Transverse colon (tissue), 4 donors: Measurements from ENCODE around the gene RNF168. TPM values are rescaled to one million over a fixed set of nuclear protein-coding genes. Genes with fewer than 3 reads are reported as not detected.
"Not testable (repeated sequence)": the region's sequence is repeated elsewhere in the genome, so short reads cannot be mapped to it uniquely, and the experiment has no call there.

Experiments used
- DNase-seq: peaks from one replicate; pipeline ENCODE4 v3.0.0-alpha.2; 2019
- H3K27ac ChIP-seq, 4 donors: fragments of 200-600 bp; sonication (generic); 2 replicates each; pipeline ENCODE4 v1.5.1; 2016 to 2018; ENCODE audit warnings: inconsistent platforms in 4 of 4
- H3K27me3 ChIP-seq: fragments of 200-600 bp; sonication (generic); 2 replicates; pipeline ENCODE4 v1.5.1; 2017; ENCODE audit warnings: inconsistent platforms
- H3K36me3 ChIP-seq, 4 donors: fragments of 200-600 bp; sonication (generic); 2 replicates each; pipeline ENCODE4 v1.5.1; 2017 to 2019; ENCODE audit warnings: inconsistent platforms in 4 of 4
- H3K4me1 ChIP-seq, 4 donors: fragments of 200-600 bp; sonication (generic); 2 replicates each; pipeline ENCODE4 v1.5.1; 2017 to 2020; ENCODE audit warnings: inconsistent platforms in 4 of 4
- H3K4me3 ChIP-seq, 4 donors: fragments of 200-600 bp; sonication (generic); 1 replicate in 1 of 4; 2 replicates in 3 of 4; pipeline versions ENCODE4 v1.5.1 to v1.6.1; 2017 to 2019; ENCODE audit warnings: inconsistent platforms in 4 of 4
- H3K9me3 ChIP-seq, 2 donors: fragments of 200-600 bp; sonication (generic); 2 replicates each; pipeline ENCODE4 v1.5.1; 2017 to 2019; ENCODE audit warnings: inconsistent platforms in 2 of 2
- EP300 ChIP-seq: sonication (generic); formaldehyde crosslinking; IDR thresholded peaks from one replicate; pipeline ENCODE4 v1.6.1; 2017; ENCODE audit warnings: antibody characterized with exemption, low read depth
- POLR2A ChIP-seq: fragments of 450-650 bp; IDR thresholded peaks from one replicate; pipeline ENCODE4 v1.6.1; 2016; ENCODE audit warnings: antibody characterized with exemption, mild to moderate bottlenecking, moderate library complexity
- POLR2AphosphoS5 ChIP-seq, 3 donors: sonication (generic); formaldehyde crosslinking; IDR thresholded peaks; one replicate each; pipeline ENCODE4 v1.6.1; 2016; ENCODE audit warnings: antibody characterized with exemption in 3 of 3
- WGBS, 2 donors: methylation state at CpG; one replicate each; pipeline ENCODE4 v1.1.5; 2018; ENCODE audit warnings: low coverage in 1 of 2; 5-methylcytosine and 5-hydroxymethylcytosine counted together
- in situ Hi-C, 4 donors: fragments of 200-750 bp; cut with MboI; loops; one replicate each; pipeline versions ENCODE4 v1.15.0 to v1.15.1; 2017; ENCODE audit warnings: low sequenced_read_pairs in 3 of 4, low pct_ligation_motif_present in 1 of 4, low pct_unique_long_range_greater_than_20kb in 1 of 4
- intact Hi-C: fragments of 100-400 bp; cut with DNase I; formaldehyde crosslinking; loops from one replicate; pipeline ENCODE4 v1.15.1; 2023; ENCODE audit warnings: low total_unique reads
- total RNA-seq, 4 donors: library from RNA; depleted of rRNA; stranded (reverse); fragments of >200 nt; gene quantifications; one replicate each; pipeline ENCODE4 v1.1.0, GENCODE V29; 2016
- TF ChIP-seq, protein P1 (sequence below), 5 experiments: fragments of 200-600 bp in 3 of 5; fragments of 450-650 bp in 2 of 5; sonication (generic) in 3 of 5; IDR thresholded peaks; 1 replicate in 2 of 5; 2 replicates in 3 of 5; pipeline ENCODE4 v1.5.1; 2016 to 2017; ENCODE audit warnings: antibody characterized with exemption in 5 of 5, inconsistent platforms in 3 of 5, mild to moderate bottlenecking in 2 of 5, moderate library complexity in 1 of 5

The RNF168 gene
- total RNA-seq, 4 donors from 2014 or later = 17.3 to 221 (median 19.5) TPM

DNA sequence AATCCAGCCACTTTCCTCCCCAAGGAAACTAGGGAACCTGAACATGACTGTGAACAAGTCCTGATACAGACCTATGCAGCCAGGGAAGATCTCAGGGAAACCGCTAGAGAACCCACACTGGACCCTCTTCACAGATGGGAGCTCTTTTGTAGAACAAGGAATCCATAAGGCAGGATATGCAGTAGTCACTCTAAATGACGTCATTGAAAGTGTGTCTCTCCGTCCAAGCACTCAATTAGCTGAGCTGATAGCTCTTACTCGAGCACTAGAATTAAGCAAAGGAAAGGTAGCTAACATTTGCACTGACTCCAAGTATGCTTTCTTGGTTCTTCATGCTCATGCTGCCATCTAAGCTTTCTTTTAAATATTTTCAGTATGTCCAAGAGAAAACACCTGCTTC lies 21.6 kb upstream of the RNF168 start:
- in situ Hi-C loops (loop anchor here in 1 of 4 donors (10.0 kb wide), 1 partner anchor 270 kb away; no protein-coding TSS in a partner anchor), intact Hi-C loops (no loop called here)
- 81% methylated on average over 4 of the region's 4 CpGs; no CpG with 5 or more reads in 1 of the 2 donors for WGBS, 2 donors
- Histone ChIP-seq H3K27me3 (no peaks in the 10 kb centered on the region), H3K4me1 (peaks cover 0 to 4% (median 0%) of the 10 kb centered on the region in 4 donors), H3K36me3 (no peaks in the 10 kb centered on the region), H3K9me3 (peaks cover 5 to 6% of the 10 kb centered on the region in 2 donors), H3K27ac (no peak overlapping the region), H3K4me3 (no peak overlapping the region)
- no peak for DNase-seq
- TF ChIP-seq POLR2AphosphoS5 (IDR thresholded peaks at IDR 0.05) (no peak), POLR2A (no peak), EP300 (no peak)
- TF ChIP-seq, protein P1, sequence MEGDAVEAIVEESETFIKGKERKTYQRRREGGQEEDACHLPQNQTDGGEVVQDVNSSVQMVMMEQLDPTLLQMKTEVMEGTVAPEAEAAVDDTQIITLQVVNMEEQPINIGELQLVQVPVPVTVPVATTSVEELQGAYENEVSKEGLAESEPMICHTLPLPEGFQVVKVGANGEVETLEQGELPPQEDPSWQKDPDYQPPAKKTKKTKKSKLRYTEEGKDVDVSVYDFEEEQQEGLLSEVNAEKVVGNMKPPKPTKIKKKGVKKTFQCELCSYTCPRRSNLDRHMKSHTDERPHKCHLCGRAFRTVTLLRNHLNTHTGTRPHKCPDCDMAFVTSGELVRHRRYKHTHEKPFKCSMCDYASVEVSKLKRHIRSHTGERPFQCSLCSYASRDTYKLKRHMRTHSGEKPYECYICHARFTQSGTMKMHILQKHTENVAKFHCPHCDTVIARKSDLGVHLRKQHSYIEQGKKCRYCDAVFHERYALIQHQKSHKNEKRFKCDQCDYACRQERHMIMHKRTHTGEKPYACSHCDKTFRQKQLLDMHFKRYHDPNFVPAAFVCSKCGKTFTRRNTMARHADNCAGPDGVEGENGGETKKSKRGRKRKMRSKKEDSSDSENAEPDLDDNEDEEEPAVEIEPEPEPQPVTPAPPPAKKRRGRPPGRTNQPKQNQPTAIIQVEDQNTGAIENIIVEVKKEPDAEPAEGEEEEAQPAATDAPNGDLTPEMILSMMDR (IDR thresholded peaks at IDR 0.05) = no peak

DNA sequence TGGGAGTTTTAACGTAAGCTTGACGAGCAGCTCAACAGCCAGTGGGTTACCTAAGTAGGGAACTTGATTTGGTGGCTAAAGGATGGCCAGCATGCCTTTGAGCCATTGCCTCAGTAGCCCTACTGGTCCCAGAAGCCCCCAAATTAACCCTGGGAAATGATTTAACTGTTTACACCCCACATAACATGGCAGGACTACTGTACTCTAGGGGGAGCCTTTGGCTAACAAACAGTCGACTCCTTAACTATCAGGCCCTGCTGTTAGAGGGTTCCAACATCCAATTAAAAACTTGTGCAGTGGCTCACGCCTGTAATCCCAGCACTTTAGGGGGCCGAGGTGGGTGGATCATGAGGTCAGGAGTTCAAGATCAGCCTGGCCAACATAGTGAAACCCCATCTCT lies 21.0 kb upstream of the RNF168 start:
- DNase-seq = no peak
- intact Hi-C loops = no loop called here
- WGBS, 2 donors = 76% methylated on average over 5 of the region's 5 CpGs; no CpG with 5 or more reads in 1 of the 2 donors
- Histone ChIP-seq H3K27ac (no peak overlapping the region), H3K27me3 (no peaks in the 10 kb centered on the region), H3K9me3 (peaks cover 11 to 12% of the 10 kb centered on the region in 2 donors), H3K36me3 (no peaks in the 10 kb centered on the region), H3K4me3 (no peak overlapping the region), H3K4me1 (peaks cover 0 to 4% (median 0%) of the 10 kb centered on the region in 4 donors)
- TF ChIP-seq EP300 (no peak), POLR2A (no peak), POLR2AphosphoS5 (IDR thresholded peaks at IDR 0.05) (no peak)
- TF ChIP-seq, protein P1 (IDR thresholded peaks at IDR 0.05) = no peak
- in situ Hi-C loops = loop anchor here in 3 of 4 donors (10.0 to 25.0 kb wide), 2 partner anchors 262 to 270 kb away; no protein-coding TSS in a partner anchor

DNA sequence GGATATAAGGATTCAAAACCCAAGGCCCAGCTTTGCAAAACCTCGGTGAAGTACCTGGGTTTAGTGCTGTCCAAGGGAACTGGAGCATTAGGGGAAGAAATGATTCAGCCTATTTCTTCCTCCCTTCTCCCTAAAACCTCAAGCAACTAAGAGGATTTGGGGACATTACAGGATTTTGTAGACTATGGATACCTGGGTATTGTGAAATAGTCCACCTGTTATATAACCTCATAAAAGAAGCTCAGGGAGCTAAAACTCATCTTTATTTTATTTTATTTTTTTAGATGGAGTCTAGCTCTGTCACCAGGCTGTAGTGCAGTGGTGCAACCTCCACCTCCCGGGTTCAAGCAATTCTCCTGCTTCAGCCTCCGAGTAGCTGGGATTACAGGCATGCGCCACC lies 20.3 kb upstream of the RNF168 start:
- intact Hi-C loops = no loop called here

DNA sequence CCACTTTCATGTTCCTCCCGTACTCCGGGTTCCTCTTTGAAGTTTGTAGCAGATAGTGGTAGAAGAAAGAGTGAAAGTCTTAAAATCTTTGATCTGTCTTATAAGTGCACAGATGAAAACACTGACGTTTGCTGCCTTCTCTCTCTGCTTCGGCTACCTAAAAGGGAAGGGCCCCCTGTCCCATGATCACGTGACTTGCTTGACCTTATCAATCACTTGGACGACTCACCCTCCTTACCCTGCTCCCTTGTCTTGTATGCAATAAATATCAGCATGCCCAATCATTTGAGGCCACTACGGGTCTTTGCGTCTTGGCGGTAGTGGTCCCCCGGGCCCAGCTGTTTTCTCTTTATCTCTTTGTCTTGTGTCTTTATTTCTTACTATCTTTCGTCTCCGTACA lies 17.7 kb upstream of the RNF168 start:
- in situ Hi-C loops = loop anchor here in 3 of 4 donors (10.0 to 25.0 kb wide), 2 partner anchors 259 to 266 kb away; no protein-coding TSS in a partner anchor
- 77 to 82% methylated on average over 10 to 12 of the region's 12 CpGs for WGBS, 2 donors

More for the DNA sequence above, 20.3 kb upstream of the RNF168 start:
- no peak for DNase-seq
- TF ChIP-seq, protein P1 (IDR thresholded peaks at IDR 0.05) = no peak
- TF ChIP-seq EP300 = no peak
- TF ChIP-seq POLR2A = no peak
- TF ChIP-seq POLR2AphosphoS5 (IDR thresholded peaks at IDR 0.05) = no peak
- Histone ChIP-seq H3K27ac (no peak overlapping the region), H3K4me3 (no peak overlapping the region), H3K4me1 (no peaks in the 10 kb centered on the region), H3K9me3 (peaks cover 18 to 19% of the 10 kb centered on the region in 2 donors), H3K36me3 (no peaks in the 10 kb centered on the region), H3K27me3 (no peaks in the 10 kb centered on the region)
- in situ Hi-C loops = loop anchor here in 3 of 4 donors (10.0 to 25.0 kb wide), 2 partner anchors 262 to 269 kb away; no protein-coding TSS in a partner anchor
- WGBS, 2 donors = 96 to 100% methylated on average over 3 to 4 of the region's 4 CpGs

More for the DNA sequence above, 17.7 kb upstream of the RNF168 start:
- H3K4me3 ChIP-seq, intact Hi-C loops, H3K27ac ChIP-seq, H3K27me3 ChIP-seq, H3K4me1 ChIP-seq, DNase-seq, H3K36me3 ChIP-seq: not testable (repeated sequence)
- H3K9me3 ChIP-seq = peaks cover 27 to 28% of the 10 kb centered on the region in 2 donors
